IPS-20b (cell line): Measurements from ENCODE around the gene EDEM1.
"Not testable (repeated sequence)": the region's sequence is repeated elsewhere in the genome, so short reads cannot be mapped to it uniquely, and the experiment has no call there.

ENCODE experiments used
- H3K27ac ChIP-seq: one replicate; pipeline ENCODE4 v1.5.1; 2013; ENCODE audit warnings: low read length
- H3K27me3 ChIP-seq: 2 replicates; pipeline ENCODE4 v1.6.1; 2013; ENCODE audit warnings: mild to moderate bottlenecking, low read length, inconsistent platforms; ENCODE audit not compliant: insufficient read depth
- H3K36me3 ChIP-seq: 2 replicates; pipeline ENCODE4 v1.6.1; 2013; ENCODE audit warnings: low read depth, mild to moderate bottlenecking, inconsistent platforms, low read length, moderate library complexity; ENCODE audit not compliant: insufficient read depth
- H3K4me1 ChIP-seq: 2 replicates; pipeline ENCODE4 v1.6.1; 2013; ENCODE audit warnings: mild to moderate bottlenecking, control low read depth, inconsistent platforms, low read length, moderate library complexity; ENCODE audit not compliant: insufficient read depth
- H3K4me3 ChIP-seq: 2 replicates; pipeline ENCODE4 v1.5.1; 2013; ENCODE audit warnings: mild to moderate bottlenecking, low read length, inconsistent platforms
- H3K9ac ChIP-seq: 2 replicates; pipeline ENCODE4 v1.6.1; 2013; ENCODE audit warnings: low read depth, mild to moderate bottlenecking, inconsistent platforms, low read length, moderate library complexity
- H3K9me3 ChIP-seq: 2 replicates; pipeline ENCODE4 v1.6.1; 2013; ENCODE audit warnings: mild to moderate bottlenecking, low read depth, low read length, inconsistent platforms; ENCODE audit not compliant: insufficient read depth

The EDEM1 gene

GRCh38 chr3:5153074-5153473 is 34.4 kb upstream of the EDEM1 start:
- H3K27ac ChIP-seq = no peak overlapping the region
- H3K27me3 ChIP-seq = no peaks in the 10 kb centered on the region
- no peaks in the 10 kb centered on the region for H3K4me1 ChIP-seq
- no peaks in the 10 kb centered on the region for H3K36me3 ChIP-seq
- no peaks in the 10 kb centered on the region for H3K9me3 ChIP-seq
- H3K9ac ChIP-seq = no peak overlapping the region
- H3K4me3 ChIP-seq = no peak overlapping the region

DNA sequence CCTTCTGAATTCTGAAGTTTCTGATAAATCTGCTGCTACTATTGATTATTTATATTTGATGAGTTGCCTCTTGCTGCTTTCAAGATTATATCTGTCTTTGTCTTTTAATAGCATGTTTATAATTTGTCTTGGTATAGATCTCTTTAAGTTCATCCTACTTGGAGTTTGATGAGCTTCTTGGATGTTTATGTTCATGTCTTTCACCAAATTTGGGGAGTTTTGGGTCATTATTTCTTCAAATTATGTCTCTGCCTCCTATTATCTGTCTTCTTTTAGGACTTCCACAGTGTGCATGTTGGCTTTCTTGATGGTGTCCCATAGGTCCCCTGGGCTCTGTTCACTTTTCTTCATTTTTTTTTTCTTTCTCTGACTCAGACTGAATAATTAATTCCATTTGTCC is 32.3 kb upstream of the EDEM1 start:
- Histone ChIP-seq H3K27me3 (no peaks in the 10 kb centered on the region), H3K4me1 (peaks cover 3% of the 10 kb centered on the region; the same call in 1 of the 2 replicates), H3K27ac (no peak overlapping the region)

GRCh38 chr3:5160321-5160720 is 27.2 kb upstream of the EDEM1 start:
- H3K27ac ChIP-seq = no peak overlapping the region
- no peaks in the 10 kb centered on the region for H3K9me3 ChIP-seq

More for the DNA sequence above, 32.3 kb upstream of the EDEM1 start:
- Histone ChIP-seq H3K9ac (no peak overlapping the region), H3K36me3 (no peaks in the 10 kb centered on the region), H3K9me3 (no peaks in the 10 kb centered on the region), H3K4me3 (no peak overlapping the region)

GRCh38 chr3:5160940-5161858 is 26.3 kb upstream of the EDEM1 start:
- Histone ChIP-seq H3K27ac (no peak overlapping the region), H3K9ac (0 out of 2 replicates have a peak overlapping the region, but pooled peaks have one; percentile 32), H3K4me1 (peaks cover 29% of the 10 kb centered on the region), H3K4me3 (no peak overlapping the region), H3K36me3 (no peaks in the 10 kb centered on the region), H3K9me3 (no peaks in the 10 kb centered on the region), H3K27me3 (no peaks in the 10 kb centered on the region)

More at GRCh38 chr3:5160321-5160720, 27.2 kb upstream of the EDEM1 start:
- Histone ChIP-seq H3K36me3 (no peaks in the 10 kb centered on the region), H3K27me3 (no peaks in the 10 kb centered on the region), H3K4me3 (no peak overlapping the region), H3K9ac (no peak overlapping the region; the same call in 1 of the 2 replicates), H3K4me1 (peaks cover 27% of the 10 kb centered on the region)

- H3K27ac ChIP-seq = no peak overlapping the region
- no peaks in the 10 kb centered on the region for H3K36me3 ChIP-seq
- H3K4me3 ChIP-seq = no peak overlapping the region
- no peaks in the 10 kb centered on the region for H3K9me3 ChIP-seq
- H3K9ac ChIP-seq = no peak overlapping the region
- H3K27me3 ChIP-seq = no peaks in the 10 kb centered on the region
- peaks cover 29% of the 10 kb centered on the region for H3K4me1 ChIP-seq
Measured at GRCh38 chr3:5162102-5162501, 25.4 kb upstream of the EDEM1 start.

DNA sequence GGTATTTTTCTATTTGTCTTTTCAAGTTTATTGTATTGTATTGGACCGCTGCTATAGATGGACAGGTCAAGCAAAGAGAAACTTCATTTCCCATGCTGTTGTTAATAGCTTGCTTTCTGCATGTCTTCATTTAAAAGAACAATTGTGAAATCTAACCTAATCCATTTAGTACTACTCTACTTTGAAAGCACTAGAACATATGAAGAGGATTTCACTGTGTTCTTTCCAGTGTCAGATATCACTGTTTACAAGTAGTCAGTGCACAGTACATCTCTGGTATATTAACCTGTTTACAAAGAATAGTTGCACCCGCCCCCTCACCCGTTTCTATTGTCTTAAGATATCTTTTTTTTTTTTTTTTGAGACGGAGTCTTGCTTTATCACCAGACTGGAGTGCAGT is 21.8 kb upstream of the EDEM1 start:
- Histone ChIP-seq H3K9ac (no peak overlapping the region), H3K9me3 (no peaks in the 10 kb centered on the region), H3K36me3 (peaks cover 2% of the 10 kb centered on the region; the same call in 1 of the 2 replicates), H3K4me1 (peaks cover 21% of the 10 kb centered on the region), H3K27ac (no peak overlapping the region), H3K4me3 (no peak overlapping the region), H3K27me3 (no peaks in the 10 kb centered on the region)

- H3K9ac ChIP-seq = no peak overlapping the region
- H3K4me3 ChIP-seq = no peak overlapping the region
- peaks cover 11% of the 10 kb centered on the region; the same call in 1 of the 2 replicates for H3K36me3 ChIP-seq
- H3K27ac ChIP-seq = no peak overlapping the region
- peaks cover 10% of the 10 kb centered on the region for H3K4me1 ChIP-seq
- H3K27me3 ChIP-seq = no peaks in the 10 kb centered on the region
- H3K9me3 ChIP-seq = no peaks in the 10 kb centered on the region
Measured at GRCh38 chr3:5166846-5167245, 20.7 kb upstream of the EDEM1 start.

- H3K9ac ChIP-seq = 0 out of 2 replicates have a peak overlapping the region, but pooled peaks have one; percentile 20
- H3K27ac ChIP-seq = no peak overlapping the region
Measured at GRCh38 chr3:5168110-5168509, 19.4 kb upstream of the EDEM1 start.

DNA sequence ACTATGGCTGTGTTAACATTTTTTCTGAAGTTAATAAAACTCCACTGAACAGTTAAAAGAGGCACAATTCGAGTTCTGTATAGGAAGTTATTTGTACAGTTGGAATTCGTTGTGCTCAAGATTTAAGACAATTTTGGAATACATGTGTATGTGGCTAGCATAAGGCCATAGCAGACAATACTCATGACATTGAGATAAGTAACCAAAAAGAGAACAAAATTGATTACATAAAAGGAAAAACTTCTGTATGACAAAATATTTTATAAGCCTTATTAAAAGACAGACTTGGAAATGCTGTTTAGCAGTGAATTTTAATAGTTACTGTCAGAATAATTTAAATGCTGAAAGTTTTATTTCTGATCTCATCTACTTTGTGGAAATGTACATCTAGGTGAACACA is 17.7 kb upstream of the EDEM1 start:
- H3K27me3 ChIP-seq = no peaks in the 10 kb centered on the region
- H3K4me1 ChIP-seq = peaks cover 7% of the 10 kb centered on the region; the same call in 1 of the 2 replicates
- no peak overlapping the region for H3K4me3 ChIP-seq
- H3K36me3 ChIP-seq = peaks cover 35% of the 10 kb centered on the region
- H3K27ac ChIP-seq = no peak overlapping the region
- H3K9ac ChIP-seq = no peak overlapping the region
- no peaks in the 10 kb centered on the region for H3K9me3 ChIP-seq

More at GRCh38 chr3:5168110-5168509, 19.4 kb upstream of the EDEM1 start:
- no peaks in the 10 kb centered on the region for H3K27me3 ChIP-seq
- H3K4me1 ChIP-seq = peaks cover 7% of the 10 kb centered on the region; the same call in 1 of the 2 replicates
- H3K36me3 ChIP-seq = peaks cover 23% of the 10 kb centered on the region
- H3K4me3 ChIP-seq = no peak overlapping the region
- no peaks in the 10 kb centered on the region for H3K9me3 ChIP-seq

DNA sequence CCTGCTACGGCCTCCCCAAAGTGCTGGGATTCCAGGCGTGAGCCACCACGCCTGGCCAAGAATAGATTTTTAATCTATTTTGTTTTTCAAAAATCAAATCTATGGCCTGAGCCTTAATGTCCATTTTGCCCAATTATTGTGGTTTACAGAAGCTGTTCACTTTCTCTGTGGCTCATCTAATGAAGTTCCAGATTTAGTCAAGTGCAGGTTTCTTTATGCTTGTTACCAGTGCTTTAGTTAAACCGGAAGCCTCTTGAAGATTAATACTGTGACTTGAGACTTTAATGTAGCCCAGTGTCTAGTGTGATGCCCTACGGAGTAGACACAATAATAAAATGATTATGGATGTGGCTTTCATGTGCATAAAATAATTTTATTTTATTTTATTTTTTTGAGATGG is 16.5 kb upstream of the EDEM1 start:
- H3K9me3 ChIP-seq = no peaks in the 10 kb centered on the region
- no peaks in the 10 kb centered on the region for H3K4me1 ChIP-seq
- peaks cover 47% of the 10 kb centered on the region for H3K36me3 ChIP-seq
- H3K27me3 ChIP-seq = no peaks in the 10 kb centered on the region
- H3K9ac ChIP-seq = no peak overlapping the region
- H3K4me3 ChIP-seq = no peak overlapping the region
- no peak overlapping the region for H3K27ac ChIP-seq

GRCh38 chr3:5172018-5172417 is 15.5 kb upstream of the EDEM1 start:
- no peak overlapping the region for H3K4me3 ChIP-seq
- peaks cover 57% of the 10 kb centered on the region for H3K36me3 ChIP-seq
- H3K27me3 ChIP-seq = no peaks in the 10 kb centered on the region
- no peaks in the 10 kb centered on the region for H3K4me1 ChIP-seq
- no peaks in the 10 kb centered on the region for H3K9me3 ChIP-seq
- H3K27ac ChIP-seq = no peak overlapping the region
- H3K9ac ChIP-seq = no peak overlapping the region

DNA sequence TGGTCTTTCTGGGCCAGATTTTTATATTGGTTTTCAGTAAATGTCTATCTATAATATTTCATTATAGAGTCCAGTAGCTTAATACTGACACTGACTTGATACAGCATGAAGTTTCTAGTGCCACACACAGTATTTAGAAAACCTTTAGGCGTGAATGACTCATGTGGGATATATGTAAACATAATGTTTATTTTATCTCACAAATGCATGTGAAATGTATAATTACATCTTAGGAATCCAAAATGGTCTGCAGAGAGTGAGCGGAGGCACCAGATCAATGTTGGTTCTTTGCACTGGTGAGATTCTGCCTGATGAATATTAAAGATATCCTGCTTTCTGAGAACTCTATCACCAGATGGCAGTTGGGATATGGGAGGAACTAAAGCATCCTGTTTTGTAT is 8.5 kb upstream of the EDEM1 start:
- not testable (repeated sequence) for H3K27ac ChIP-seq, H3K9me3 ChIP-seq, H3K9ac ChIP-seq, H3K4me3 ChIP-seq, H3K27me3 ChIP-seq, H3K4me1 ChIP-seq
- peaks cover 63% of the 10 kb centered on the region for H3K36me3 ChIP-seq
